Liver (tissue), 3 donors: Measurements from ENCODE around the gene CPLX1.

Source experiments
- ATF3 ChIP-seq: IDR thresholded peaks from 2 replicates; pipeline ENCODE4 v1.6.1; 2016; ENCODE audit warnings: antibody characterized with exemption
- CTCF ChIP-seq: fragments of 150-350 bp; IDR thresholded peaks from 2 replicates; pipeline ENCODE4 v1.5.1; 2017; ENCODE audit warnings: improper control_type of control experiment, low read depth, low read length; ENCODE audit not compliant: missing input control
- FOXA2 ChIP-seq: IDR thresholded peaks from 2 replicates; pipeline ENCODE4 v1.6.1; 2016; ENCODE audit warnings: antibody characterized with exemption
- HNF4G ChIP-seq: IDR thresholded peaks from 2 replicates; pipeline ENCODE4 v1.6.1; 2016; ENCODE audit warnings: antibody characterized with exemption
- JUND ChIP-seq, 2 donors: IDR thresholded peaks; 2 replicates each; pipeline ENCODE4 v1.6.1; 2016; ENCODE audit warnings: antibody characterized with exemption in 2 of 2
- RAD21 ChIP-seq, 2 donors: IDR thresholded peaks; 2 replicates each; pipeline ENCODE4 v1.6.1; 2016; ENCODE audit warnings: antibody characterized with exemption in 2 of 2, mild to moderate bottlenecking in 2 of 2
- TAF1 ChIP-seq: conservative IDR thresholded peaks from 2 replicates; pipeline ENCODE4 v1.6.1; 2016; ENCODE audit warnings: antibody characterized with exemption, mild to moderate bottlenecking
- YY1 ChIP-seq: IDR thresholded peaks from 2 replicates; pipeline ENCODE4 v1.6.1; 2016; ENCODE audit warnings: antibody characterized with exemption, mild to moderate bottlenecking
- ZBTB33 ChIP-seq: IDR thresholded peaks from 2 replicates; pipeline ENCODE4 v1.6.1; 2016; ENCODE audit warnings: antibody characterized with exemption
- donor health status: healthy.
- donor health status: healthy.

- TF ChIP-seq RAD21 (IDR thresholded peaks at IDR 0.05): no peak
- TF ChIP-seq ZBTB33: no peak
- TF ChIP-seq CTCF: no peak
- no peak for TF ChIP-seq FOXA2
- TF ChIP-seq TAF1: no peak
- TF ChIP-seq YY1: no peak
- TF ChIP-seq JUND (IDR thresholded peaks at IDR 0.05): no peak
- TF ChIP-seq HNF4G: no peak
- no peak for TF ChIP-seq ATF3
These were observed 6.2 kb upstream of the CPLX1 start for GRCh38 chr4:832108-832507.
